Measurements from ENCODE around the gene PPP4R2. TPM values are rescaled to one million over a fixed set of nuclear protein-coding genes. Genes with fewer than 3 reads are reported as not detected.
A peak's percentile ranks its signal among the peaks of the same experiment; 100 is the strongest.

PPP4R2 gene
- total and polyA plus RNA-seq, 2 of the 4 experiments (the other 2 are of a cell fraction), result 13.5 to 31.4 TPM

- ATAC-seq (ENCODE audit: low read depth) (no peak), DNase-seq (no peak)
- Histone ChIP-seq H3K4me1 (ENCODE audit: control insufficient read depth, insufficient read depth, low read length) (peaks cover 6% of the 10 kb centered on the region), H4K20me1 (ENCODE audit: insufficient read depth, low read length) (peaks cover 23% of the 10 kb centered on the region; the same call in 1 of the 2 replicates), H3K27me3 (ENCODE audit: control insufficient read depth, insufficient read depth, low read length) (no peaks in the 10 kb centered on the region), H2BK120ac (ENCODE audit: low read depth, low read length) (no peak within 1 kb of the TSS), H3K4me3 (ENCODE audit: insufficient read depth, low read depth, low read length) (no peak within 1 kb of the TSS), H3K18ac (ENCODE audit: low read depth, low read length) (no peak within 1 kb of the TSS), H4K91ac (ENCODE audit: insufficient read depth, low read depth, low read length) (no peak within 1 kb of the TSS), H3K23ac (ENCODE audit: low read depth, low read length) (no peak within 1 kb of the TSS), H2BK5ac (ENCODE audit: low read depth, low read length, poor library complexity, severe bottlenecking) (no peak within 1 kb of the TSS), H2BK15ac (ENCODE audit: low read depth, low read length) (no peak within 1 kb of the TSS), H3K9ac (ENCODE audit: low read depth, low read length) (no peak within 1 kb of the TSS), H3K9me1 (ENCODE audit: insufficient read depth, low read length) (peaks cover 8% of the 10 kb centered on the region), H3K4ac (ENCODE audit: low read depth, low read length) (no peak within 1 kb of the TSS), H4K8ac (ENCODE audit: low read depth in 2 of 2, low read length in 2 of 2) (0 out of 4 replicates have a peak within 1 kb of the TSS, but pooled peaks of 1 of the 2 experiments have one; percentile 47), H3K9me3 (ENCODE audit: control insufficient read depth, insufficient read depth, low read length) (no peaks in the 10 kb centered on the region), H2BK20ac (ENCODE audit: low read depth, low read length) (no peak within 1 kb of the TSS), H3K56ac (ENCODE audit: extremely low read depth, insufficient read depth, low read length) (no peak within 1 kb of the TSS), H2AFZ (replicated peaks; ENCODE audit: low read length, poor library complexity) (no peak within 1 kb of the TSS), H3K36me3 (ENCODE audit: control insufficient read depth, insufficient read depth, low read length) (peaks cover 18% of the 10 kb centered on the region), H3K4me2 (ENCODE audit: low read depth, low read length) (no peak within 1 kb of the TSS), H3K79me1 (ENCODE audit: low read depth in 1 of 2, low read length in 2 of 2) (peaks cover 26 to 49% of the 10 kb centered on the region in 2 experiments), H4K5ac (ENCODE audit: low read depth, low read length) (no peak within 1 kb of the TSS), H2AK9ac (replicated peaks; ENCODE audit: low read depth, low read length, poor library complexity) (no peak within 1 kb of the TSS), H2AK5ac (ENCODE audit: low read depth, low read length) (no peak within 1 kb of the TSS), H3K14ac (replicated peaks; ENCODE audit: low read depth, low read length) (no peak within 1 kb of the TSS), H3K27ac (ENCODE audit: insufficient read depth, low read length) (no peak within 1 kb of the TSS)
- dilution Hi-C loops (cut with HindIII; ENCODE audit: low sequenced_read_pairs, unreplicated experiment) (no loop called here), in situ Hi-C loops (cut with MboI; ENCODE audit: low sequenced_read_pairs) (no loop called here), intact Hi-C loops (cut with micrococcal nuclease) (no loop called here)
- CTCF ChIA-PET, result interaction anchor here (0.9 kb wide), 1 partner anchor 121 kb away, joined by 6 read pairs; no protein-coding TSS in a partner anchor
- BruUV-seq (replicated peaks), result no TSS peak
- TF ChIP-seq MAFK (IDR thresholded peaks at IDR 0.05; ENCODE audit: low read depth, low read length) (no peak), FOS (IDR thresholded peaks at IDR 0.05; ENCODE audit: low read depth, low read length) (no peak), CTCF (conservative IDR thresholded peaks at IDR 0.05; ENCODE audit: low read depth, low read length) (no peak), BHLHE40 (IDR thresholded peaks at IDR 0.05; ENCODE audit: low read depth, low read length) (no peak), RFX5 (IDR thresholded peaks at IDR 0.05; ENCODE audit: low read depth, low read length) (no peak), CHD1 (IDR thresholded peaks at IDR 0.05; ENCODE audit: low read depth, low read length) (no peak), SMC3 (IDR thresholded peaks at IDR 0.05; ENCODE audit: low read depth, low read length) (no peak), RCOR1 (IDR thresholded peaks at IDR 0.05; ENCODE audit: insufficient replicate concordance, low read length) (no peak), RAD21 (IDR thresholded peaks at IDR 0.05; ENCODE audit: low read length) (no peak), USF2 (IDR thresholded peaks at IDR 0.05; ENCODE audit: low read depth, low read length) (no peak), POLR2A (IDR thresholded peaks at IDR 0.05; ENCODE audit: low read depth, low read length) (no peak), ELK1 (IDR thresholded peaks at IDR 0.05; ENCODE audit: borderline replicate concordance, low read depth, low read length) (no peak), MAZ (IDR thresholded peaks at IDR 0.05; ENCODE audit: borderline replicate concordance, low read depth, low read length) (no peak), MXI1 (IDR thresholded peaks at IDR 0.05; ENCODE audit: borderline replicate concordance, low read depth, low read length) (no peak), NFE2L2 (IDR thresholded peaks at IDR 0.05; ENCODE audit: low read depth, low read length) (no peak)
- WGBS, 2 experiments (ENCODE audit: extremely low coverage in 2 of 2, insufficient read length in 1 of 2), result no CpG with 5 or more reads among the region's 2 CpGs
- POLR2A ChIA-PET (ENCODE audit: unreplicated experiment), result no interaction called here
Observed at GRCh38 chr3:73061416-73061815, 64.8 kb downstream of the PPP4R2 start, which contains the start of gene EBLN2. Gene EBLN2 (plus strand): TSS chr3:73061659. CDS start chr3:73062082, 423 bp downstream.
